HG03439 (cell line): Measurements from ENCODE around the gene PFKL.
"Not testable (repeated sequence)": the region's sequence is repeated elsewhere in the genome, so short reads cannot be mapped to it uniquely, and the experiment has no call there.

Source experiments
- ATAC-seq: cut with Tn5 transposase; IDR thresholded peaks from one replicate; pipeline ENCODE4 v1.9.1; 2021; ENCODE audit warnings: mild to moderate bottlenecking, moderate library complexity; ENCODE audit not compliant: unreplicated experiment

The PFKL gene

DNA sequence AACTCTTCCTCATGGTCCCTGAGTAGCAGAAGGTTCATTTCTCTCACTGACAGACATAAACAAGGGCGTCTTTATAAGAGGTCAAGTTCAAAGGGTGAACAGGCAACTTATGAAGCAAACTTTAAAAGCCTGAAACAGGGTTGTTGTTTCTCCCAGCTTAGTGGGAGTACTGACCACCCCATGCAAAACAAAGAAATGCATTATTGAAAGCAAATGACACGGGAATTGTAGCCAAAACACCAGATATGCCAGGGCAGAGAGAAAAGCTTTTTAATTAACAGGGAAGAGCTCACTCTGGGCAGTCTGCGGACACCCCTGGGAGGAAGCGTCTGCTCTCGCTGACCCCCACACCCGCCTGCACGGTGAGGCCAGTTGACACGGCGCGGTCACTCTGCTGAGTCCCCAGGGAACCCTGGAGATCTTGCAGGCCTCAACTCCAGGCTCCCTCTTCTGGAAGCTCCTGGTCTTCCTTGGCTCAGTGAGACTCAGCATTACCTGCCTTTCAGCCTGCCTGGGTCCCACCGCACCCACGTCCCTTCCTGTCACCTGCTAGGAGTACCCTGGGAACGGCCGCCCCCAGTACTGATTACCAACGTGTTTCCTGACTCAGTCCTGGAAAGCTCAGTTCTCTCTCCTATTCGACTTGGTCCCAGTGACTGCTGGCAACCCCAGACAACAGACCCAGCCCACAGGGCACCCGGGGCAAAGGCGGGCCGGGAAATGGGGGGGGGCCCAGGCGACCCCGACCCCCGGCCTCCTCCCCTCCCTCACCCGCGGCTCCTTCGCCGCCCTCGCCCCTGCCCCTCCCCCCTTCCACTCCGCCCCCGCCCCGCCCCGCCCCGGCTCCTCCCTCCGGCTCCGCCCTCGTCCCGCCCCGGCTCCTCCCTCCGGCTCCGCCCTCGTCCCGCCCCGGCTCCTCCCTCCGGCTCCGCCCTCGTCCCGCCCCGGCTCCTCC is 38.4 kb downstream of the PFKL start:
- no peak for ATAC-seq

- peak; percentile 91 for ATAC-seq
Measured at GRCh38 chr21:44338971-44339910, 39.4 kb downstream of the PFKL start, which contains the start of gene CFAP410. TSS of gene CFAP410 (minus strand) at chr21:44339390. CDS start at chr21:44339194, 196 bp downstream.

DNA sequence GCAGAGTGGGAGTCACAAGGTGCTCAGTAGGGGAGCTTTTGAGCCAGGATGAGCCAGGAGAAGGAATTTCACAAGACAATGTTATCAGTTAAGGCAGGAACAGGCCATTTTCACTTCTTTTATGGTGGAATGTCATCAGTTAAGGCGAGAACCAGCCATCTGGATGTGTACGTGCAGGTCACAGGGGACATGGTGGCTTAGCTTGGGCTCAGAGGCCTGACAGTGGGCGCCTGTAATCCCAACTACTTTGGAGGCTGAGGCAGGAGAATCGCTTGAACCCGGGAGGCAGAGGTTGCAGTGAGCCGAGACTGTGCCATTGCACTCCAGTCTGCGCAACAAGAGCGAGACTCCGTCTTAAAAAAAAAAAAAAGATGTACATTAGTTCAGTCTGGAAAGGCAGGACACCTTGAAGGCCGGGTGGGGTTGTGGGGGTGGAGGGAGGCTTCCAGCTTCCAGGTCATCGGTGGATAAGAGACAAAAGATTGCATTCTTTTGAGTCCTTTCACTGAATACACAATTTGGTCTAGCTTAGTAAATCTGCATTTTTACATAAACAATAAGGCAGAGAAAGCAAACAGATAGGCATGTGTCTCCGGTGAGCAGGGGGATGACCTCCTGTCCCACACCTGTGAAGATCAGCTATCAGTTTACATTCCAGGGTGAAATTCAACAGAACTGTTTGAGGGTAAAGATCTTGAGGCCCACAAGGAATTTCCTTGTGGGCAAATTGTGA is 42.0 kb downstream of the PFKL start:
- ATAC-seq, result not testable (repeated sequence)

DNA sequence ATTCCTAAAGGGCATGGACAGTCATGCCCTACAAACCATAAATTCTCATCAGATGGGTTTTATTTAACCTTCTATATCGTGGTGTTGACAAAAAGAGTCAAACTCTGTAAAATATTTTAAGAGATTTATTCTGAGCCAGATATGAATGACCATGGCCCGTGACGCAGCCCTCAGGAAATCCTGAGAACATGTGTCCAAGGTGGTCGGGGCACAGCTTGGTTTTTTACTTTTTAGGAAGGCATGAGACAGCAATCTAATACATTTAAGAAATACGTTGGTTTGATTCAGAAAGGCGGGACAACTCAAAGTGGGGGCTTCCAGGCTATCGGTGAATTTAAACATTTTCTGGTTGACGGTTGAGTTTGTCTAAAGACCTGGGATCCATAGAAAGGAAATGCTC is 43.1 kb downstream of the PFKL start:
- not testable (repeated sequence) for ATAC-seq

DNA sequence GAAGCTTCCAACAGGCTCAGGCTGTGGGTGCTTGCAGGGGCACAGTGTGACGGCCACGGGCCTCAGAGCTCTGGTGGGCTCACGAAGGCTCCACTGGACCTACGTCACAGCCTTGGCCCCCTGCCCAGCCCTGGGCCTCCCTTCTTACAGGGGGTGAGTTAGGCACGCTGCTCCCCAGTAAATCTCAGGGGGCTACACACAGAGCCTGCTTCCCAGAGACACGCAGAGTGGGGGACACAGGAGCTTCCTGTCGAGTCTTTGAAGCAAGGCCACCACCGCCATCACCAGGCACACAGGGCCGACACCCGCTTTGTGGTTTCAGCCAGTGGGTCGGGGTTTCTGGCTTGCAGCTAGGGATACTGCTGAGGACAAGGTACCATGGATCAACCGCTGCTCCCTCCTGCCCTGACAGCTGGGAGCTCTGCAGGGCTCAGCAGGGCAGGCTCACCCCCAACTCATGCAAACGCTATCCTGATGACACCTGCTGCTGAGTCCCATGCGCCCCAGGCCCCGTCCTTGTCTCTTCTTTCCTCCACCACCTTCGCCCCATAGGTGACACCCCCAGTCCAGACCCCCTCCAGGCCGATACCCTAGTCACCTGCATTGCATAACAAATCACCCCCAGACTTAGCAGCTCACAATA is 44.8 kb downstream of the PFKL start:
- no peak for ATAC-seq

DNA sequence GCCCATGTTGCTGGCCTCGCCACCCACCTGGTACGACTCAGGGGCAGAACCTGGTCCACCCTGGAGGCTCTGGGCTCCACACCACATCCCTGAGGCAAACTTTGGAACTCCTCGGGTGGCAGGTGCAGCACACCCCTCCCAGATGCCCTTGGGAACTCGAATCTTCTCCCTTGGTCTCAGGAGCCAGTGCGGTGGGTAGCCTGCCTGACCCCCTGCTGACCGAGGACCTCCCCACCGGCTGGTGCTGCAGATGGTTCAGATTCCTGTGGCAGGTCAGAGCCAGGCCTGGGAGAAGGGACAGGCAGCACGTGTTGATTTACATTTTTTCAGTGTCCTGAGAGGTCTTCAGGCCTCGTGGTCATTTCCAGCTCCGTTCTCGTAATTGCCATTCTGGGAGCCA is 45.6 kb downstream of the PFKL start:
- ATAC-seq, result no peak

GRCh38 chr21:44347911-44348451 is 48.1 kb downstream of the PFKL start:
- ATAC-seq, result no peak

DNA sequence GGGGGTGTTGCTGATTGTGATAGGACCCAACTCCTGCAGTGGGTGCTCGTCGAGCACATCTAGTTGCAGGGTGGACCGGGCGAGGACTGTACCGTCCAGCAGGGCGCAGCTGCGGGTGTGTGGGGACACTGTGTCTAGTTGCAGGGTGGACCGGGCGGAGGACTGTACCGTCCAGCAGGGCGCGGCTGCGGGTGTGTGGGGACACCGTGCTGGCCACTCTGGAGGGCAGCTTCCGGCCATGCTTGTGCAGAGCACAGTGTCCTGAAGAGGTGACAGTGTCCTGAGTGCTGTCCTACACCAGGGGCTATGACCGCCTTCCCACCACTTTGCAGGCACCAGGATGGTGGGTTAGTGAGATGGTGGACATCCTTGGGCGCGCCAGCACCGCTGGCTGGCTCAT is 49.0 kb downstream of the PFKL start:
- no peak for ATAC-seq

GRCh38 chr21:44349416-44349846 is 49.6 kb downstream of the PFKL start:
- ATAC-seq, result no peak

DNA sequence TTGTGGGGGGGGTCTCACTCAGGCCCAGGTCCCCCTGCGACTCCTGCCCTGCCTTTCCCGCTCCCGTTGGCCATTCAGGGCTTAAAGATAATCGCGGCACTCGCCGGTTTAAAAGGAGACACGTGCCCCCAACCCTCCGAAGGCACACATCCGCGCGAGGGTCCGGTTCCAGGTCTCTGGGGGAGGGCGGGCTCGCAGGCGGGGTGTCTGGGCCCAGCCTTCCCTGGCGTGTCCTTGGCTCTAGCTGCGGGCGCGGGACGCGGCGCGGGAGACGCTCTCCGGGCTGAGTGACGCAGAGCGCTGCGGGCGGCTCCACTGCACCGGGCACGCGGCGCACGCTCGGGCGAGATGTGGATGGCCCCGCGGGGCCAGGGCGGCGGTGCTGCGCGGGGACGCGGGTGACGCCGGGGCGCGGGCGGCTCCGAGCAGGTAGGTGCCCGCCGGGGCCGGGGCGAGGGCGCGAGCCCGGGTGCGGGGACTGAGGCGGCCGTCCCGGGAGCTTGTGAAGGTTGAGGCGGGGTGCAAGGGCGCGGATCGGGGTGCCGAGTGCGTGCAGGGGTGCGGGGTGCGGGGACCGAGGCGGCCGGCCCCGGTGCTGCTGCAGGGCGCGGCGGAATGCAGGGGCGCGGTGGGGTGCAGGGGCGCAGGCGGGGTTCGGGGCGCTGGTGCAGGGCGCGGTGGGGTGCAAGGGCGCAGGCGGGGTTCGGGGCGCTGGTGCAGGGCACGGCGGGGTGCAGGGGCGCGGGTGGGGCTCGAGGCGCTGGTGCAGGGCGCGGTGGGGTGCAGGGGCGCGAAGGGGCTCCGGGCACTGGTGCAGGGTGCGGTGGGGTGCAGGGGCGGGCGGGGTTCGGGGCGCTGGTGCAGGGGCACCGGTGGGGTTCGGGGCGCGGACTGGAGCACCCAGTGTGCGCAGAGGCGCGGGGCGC is 50.3 kb downstream of the PFKL start:
- ATAC-seq, result no peak

DNA sequence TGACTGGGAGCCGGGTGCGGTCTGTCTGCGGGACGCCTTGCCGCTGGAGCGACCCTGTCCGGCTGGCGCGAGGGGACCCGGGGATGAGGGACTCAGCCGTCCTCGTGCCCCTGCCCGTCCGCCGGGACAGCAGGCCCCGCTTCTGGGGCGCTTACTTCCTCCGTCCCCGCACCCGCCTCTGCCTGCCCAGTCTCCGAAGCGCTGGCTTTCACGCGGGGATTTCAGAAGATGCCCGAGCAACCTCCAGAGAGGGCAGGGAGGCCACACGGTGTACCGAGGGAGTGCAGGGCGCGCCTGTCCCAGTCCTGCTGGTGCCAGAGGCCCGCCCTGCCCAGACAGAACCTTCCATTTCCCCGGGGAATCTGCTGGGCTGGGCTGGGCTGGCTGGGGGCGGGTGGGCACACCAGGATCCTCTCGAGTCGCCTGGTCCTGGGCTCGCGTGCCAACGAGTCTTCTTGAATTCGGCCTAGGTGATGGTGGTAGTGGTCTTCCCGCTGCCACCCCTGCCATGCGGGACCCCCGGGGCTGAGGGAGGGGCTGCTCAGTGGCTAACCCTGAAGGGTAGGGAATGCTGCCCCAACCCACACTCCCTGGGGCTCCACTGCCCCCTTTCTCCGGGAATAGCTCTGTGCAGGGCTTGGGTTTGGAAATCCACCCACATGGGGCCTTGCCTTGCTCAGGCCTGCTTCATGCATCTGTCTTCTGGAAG is 51.1 kb downstream of the PFKL start:
- no peak for ATAC-seq

DNA sequence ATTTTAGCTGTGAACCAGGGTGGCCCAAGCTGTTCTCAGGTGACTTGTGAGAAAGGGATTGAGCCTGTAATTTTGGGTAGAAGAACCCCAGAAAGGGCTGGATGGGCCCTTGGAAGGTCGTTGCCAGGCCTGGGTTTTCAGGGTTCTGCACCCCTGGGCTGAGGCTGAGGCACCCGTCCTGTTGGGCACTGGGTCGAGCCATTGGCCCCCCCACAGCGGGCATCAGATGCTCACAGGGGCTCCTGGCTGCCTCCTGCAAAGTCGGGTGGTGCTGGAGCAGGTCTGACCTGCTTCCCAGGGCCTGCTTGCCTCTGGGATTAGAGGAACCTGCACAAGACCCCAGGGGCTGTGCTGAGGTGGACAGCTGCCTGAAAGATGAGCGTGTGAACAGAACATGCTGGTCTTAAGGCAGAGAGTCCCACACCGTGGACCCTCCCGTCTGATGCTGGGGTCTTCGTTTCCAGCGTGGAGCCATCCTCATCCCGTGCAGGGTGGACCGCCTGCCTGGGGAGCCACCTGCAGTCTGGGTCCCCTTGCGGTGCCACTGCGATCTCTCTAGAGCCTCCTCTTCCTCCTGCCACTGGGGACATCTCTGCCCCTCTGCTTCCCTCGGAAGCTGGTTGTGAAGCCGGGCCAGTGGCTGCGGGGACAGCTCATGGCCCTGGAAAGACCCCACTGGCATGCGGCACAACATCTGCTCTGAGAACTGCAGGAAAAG is 51.8 kb downstream of the PFKL start:
- no peak for ATAC-seq

- no peak for ATAC-seq
Measured at GRCh38 chr21:44352253-44352860, 52.5 kb downstream of the PFKL start.

- no peak for ATAC-seq
Measured at GRCh38 chr21:44353191-44353970, 53.5 kb downstream of the PFKL start, which contains the start of gene TRPM2. TSS of gene TRPM2 (plus strand) at chr21:44353621. CDS start at chr21:44353701, 80 bp downstream.

GRCh38 chr21:44354001-44354405 is 54.1 kb downstream of the PFKL start:
- ATAC-seq, result no peak
